ENCODE results near the gene TP53I13. TPM values are rescaled to one million over a fixed set of nuclear protein-coding genes. Genes with fewer than 3 reads are reported as not detected.

Gene TP53I13
- total RNA-seq, 1 experiment from 2014 or later: 28.1 TPM

DNA sequence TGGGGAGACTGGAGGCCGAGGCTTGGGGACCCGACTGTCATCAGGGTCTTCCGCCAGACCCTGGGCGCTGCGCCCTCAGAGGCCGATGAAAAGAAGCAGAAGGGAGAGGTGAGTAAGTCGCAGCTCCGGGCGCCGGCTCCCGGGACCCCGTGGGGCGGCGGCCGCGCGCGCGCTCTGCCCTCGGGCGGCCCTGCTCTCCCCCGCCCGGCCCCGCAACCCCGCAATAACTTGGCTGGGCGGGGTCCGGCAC is 1.3 kb upstream of the TP53I13 start:
- Histone ChIP-seq H3K14ac (ENCODE audit: insufficient read depth, low read length) (no peak overlapping the region), H2BK120ac (ENCODE audit: low read depth, low read length, poor library complexity, severe bottlenecking) (no peak overlapping the region), H2BK15ac (ENCODE audit: low read depth, low read length) (no peak overlapping the region), H2BK12ac (ENCODE audit: insufficient read length, low read depth, low read length) (no peak overlapping the region), H3K79me2 (ENCODE audit: insufficient read depth, low read length) (no peaks in the 10 kb centered on the region), H4K5ac (ENCODE audit: insufficient read length, low read depth, low read length) (no peak overlapping the region), H3K23me2 (ENCODE audit: insufficient read length, low read depth, low read length, poor library complexity, severe bottlenecking) (peaks cover 21% of the 10 kb centered on the region), H3K23ac (ENCODE audit: insufficient read length, low read depth, low read length) (no peak overlapping the region), H3K4ac (ENCODE audit: low read depth, low read length) (no peak overlapping the region), H2BK20ac (ENCODE audit: low read depth, low read length, poor library complexity, severe bottlenecking) (no peak overlapping the region), H3K9me3 (ENCODE audit: control insufficient read depth, low read depth, low read length) (no peaks in the 10 kb centered on the region), H3K27ac (ENCODE audit: insufficient read length, low read depth, low read length) (no peak overlapping the region), H3K56ac (ENCODE audit: insufficient read length, low read depth, low read length) (no peak overlapping the region), H4K91ac (ENCODE audit: insufficient read length, low read depth, low read length) (no peak overlapping the region), H3T11ph (ENCODE audit: low read length) (no peak overlapping the region), H3K27me3 (ENCODE audit: insufficient read depth, low read length) (peaks cover 8% of the 10 kb centered on the region; the same call in 1 of the 2 replicates), H2AK5ac (ENCODE audit: insufficient read length, low read length) (no peak overlapping the region), H2AFZ (ENCODE audit: low read length) (no peak overlapping the region), H4K8ac (replicated peaks; ENCODE audit: insufficient read length, low read depth, low read length) (no peak overlapping the region), H3K4me1 (ENCODE audit: insufficient read depth, low read length) (no peaks in the 10 kb centered on the region), H2BK5ac (ENCODE audit: insufficient read length, low read length) (no peak overlapping the region), H3K79me1 (ENCODE audit: insufficient read depth, low read depth, low read length, poor library complexity, severe bottlenecking) (no peaks in the 10 kb centered on the region), H3K9ac (ENCODE audit: extremely low read depth, insufficient read length, low read length) (no peak overlapping the region), H4K20me1 (ENCODE audit: control insufficient read depth, insufficient read depth, insufficient read length) (no peaks in the 10 kb centered on the region), H3K4me2 (ENCODE audit: insufficient read depth, insufficient read length, low read length) (peak overlapping the region; percentile 64), H3K18ac (ENCODE audit: insufficient read length, low read depth, low read length) (no peak overlapping the region)
- no peaks in the 10 kb centered on the region; a peak in 1 of 5 replicates for H3K9me3 Mint-ChIP-seq
- no peak for DNase-seq
- peaks cover 55% of the 10 kb centered on the region for H3K27me3 Mint-ChIP-seq (ENCODE audit: low read depth)
- peaks cover 0 to 7% (median 5%) of the 10 kb centered on the region in 3 experiments; a peak in 5 of 7 replicates for H3K36me3 Mint-ChIP-seq (ENCODE audit: insufficient read depth in 1 of 3, low read depth in 3 of 3)
- H3K27ac Mint-ChIP-seq: no peak overlapping the region
- TF ChIP-seq, protein P1, sequence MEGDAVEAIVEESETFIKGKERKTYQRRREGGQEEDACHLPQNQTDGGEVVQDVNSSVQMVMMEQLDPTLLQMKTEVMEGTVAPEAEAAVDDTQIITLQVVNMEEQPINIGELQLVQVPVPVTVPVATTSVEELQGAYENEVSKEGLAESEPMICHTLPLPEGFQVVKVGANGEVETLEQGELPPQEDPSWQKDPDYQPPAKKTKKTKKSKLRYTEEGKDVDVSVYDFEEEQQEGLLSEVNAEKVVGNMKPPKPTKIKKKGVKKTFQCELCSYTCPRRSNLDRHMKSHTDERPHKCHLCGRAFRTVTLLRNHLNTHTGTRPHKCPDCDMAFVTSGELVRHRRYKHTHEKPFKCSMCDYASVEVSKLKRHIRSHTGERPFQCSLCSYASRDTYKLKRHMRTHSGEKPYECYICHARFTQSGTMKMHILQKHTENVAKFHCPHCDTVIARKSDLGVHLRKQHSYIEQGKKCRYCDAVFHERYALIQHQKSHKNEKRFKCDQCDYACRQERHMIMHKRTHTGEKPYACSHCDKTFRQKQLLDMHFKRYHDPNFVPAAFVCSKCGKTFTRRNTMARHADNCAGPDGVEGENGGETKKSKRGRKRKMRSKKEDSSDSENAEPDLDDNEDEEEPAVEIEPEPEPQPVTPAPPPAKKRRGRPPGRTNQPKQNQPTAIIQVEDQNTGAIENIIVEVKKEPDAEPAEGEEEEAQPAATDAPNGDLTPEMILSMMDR (conservative IDR thresholded peaks at IDR 0.05): no peak
- no CpG with 5 or more reads among the region's 27 CpGs for WGBS (ENCODE audit: extremely low coverage, insufficient read length, low lambda C conversion rate)
- peak overlapping the region; percentile 81 to 90 for H3K4me3 Mint-ChIP-seq
- peaks cover 13 to 16% of the 10 kb centered on the region in 2 experiments for H3K4me1 Mint-ChIP-seq

Measured in H9 (cell line).